HG03108 (cell line): Measurements from ENCODE around the gene ZNF683.
"Not testable (repeated sequence)": the region's sequence is repeated elsewhere in the genome, so short reads cannot be mapped to it uniquely, and the experiment has no call there.

Experiments used
- ATAC-seq: cut with Tn5 transposase; IDR thresholded peaks from one replicate; pipeline ENCODE4 v1.9.1; 2021; ENCODE audit warnings: moderate library complexity; ENCODE audit not compliant: unreplicated experiment

The ZNF683 gene

DNA sequence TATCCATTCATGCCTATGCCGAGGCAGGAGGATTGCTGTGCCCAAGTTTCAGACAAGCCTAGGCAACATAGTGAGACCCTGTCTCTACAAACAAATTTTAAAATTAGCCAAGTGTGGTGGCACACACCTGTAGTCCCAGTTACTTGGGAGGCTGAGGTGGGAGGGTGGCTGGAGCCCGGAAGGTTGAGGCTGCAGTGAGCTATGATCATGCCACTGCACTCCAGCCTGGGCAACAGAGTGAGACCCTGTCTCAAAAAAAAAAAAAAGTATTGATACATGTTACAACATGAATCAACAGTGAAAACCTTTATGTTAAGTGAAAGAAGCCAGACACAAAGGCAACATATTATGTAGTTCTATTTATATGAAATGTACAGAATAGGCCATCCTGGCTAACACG is 12.5 kb upstream of the ZNF683 start:
- not testable (repeated sequence) for ATAC-seq

- ATAC-seq, result no peak
These were observed 11.5 kb upstream of the ZNF683 start for GRCh38 chr1:26384076-26384475.

DNA sequence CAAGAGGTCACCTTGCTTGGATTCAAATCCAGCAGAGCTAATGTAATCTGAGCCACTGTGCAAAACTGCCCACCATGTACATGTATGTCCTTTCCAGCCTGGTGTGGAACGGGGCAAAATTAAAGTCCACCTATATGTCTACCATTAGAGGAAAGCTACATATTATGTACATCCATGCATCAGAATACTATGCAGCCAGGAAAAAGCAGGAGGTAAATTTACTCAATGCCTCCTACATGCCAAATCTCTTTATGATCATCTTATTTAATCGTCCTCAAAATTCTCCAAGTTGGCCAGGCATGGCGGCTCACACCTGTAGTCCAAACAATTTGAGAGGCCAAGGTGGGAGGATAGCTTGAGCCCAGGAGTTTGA is 6.3 kb upstream of the ZNF683 start:
- no peak for ATAC-seq

DNA sequence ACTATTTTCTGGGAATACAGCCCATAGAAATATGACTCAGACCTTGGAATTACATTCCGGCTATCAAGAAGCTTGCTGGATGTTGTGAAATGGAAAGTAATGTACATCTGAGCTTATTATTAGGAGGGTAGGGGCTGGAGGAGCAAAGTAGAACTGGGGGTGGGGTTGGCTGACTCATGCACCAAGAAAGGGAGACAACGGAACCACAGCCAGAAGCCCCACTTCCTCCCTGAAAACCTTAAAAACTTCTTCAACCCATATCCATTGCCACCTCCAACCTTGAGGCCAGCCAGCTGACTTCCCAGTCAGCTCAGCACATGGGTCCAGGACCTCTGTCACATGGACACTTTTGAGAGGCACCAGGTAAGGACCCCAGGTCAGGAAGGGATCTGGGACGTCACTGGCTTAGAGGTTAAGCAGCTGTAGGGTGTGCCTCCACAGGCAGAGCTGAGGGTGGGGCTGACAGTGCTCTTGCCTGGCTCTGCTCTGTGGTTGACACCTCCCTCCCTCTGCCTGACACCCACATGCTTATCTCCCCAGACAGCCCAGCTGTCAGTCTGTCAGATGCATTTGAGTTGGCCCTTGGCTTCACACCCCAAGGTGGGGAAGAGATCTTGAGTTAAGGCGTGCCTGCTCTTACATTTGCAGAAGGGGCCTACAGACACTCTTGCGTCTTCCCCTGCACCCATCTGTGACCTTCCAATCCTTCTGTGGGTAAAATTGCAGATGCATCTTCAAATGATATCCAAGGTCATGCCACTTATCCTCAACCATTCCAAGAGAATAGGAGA is 5.7 kb upstream of the ZNF683 start:
- ATAC-seq, result peak; percentile 56

DNA sequence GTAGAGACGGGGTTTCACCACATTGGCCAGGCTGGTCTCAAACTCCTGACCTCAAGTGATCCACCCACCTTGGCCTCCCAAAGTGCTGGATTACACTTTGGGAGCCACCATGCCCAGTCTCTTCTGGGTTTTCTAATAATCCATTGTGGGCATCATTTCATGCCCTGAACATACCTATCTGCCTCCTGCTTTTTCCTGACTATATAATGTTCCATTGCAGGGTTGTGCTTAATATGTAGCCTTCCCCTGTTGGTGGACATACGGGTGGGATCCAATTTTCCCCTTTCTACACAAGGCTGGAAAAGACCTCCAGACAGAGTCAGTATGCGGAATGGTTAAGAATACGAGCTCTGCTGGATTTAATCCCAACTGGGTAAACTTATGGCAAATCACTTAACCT is 3.5 kb upstream of the ZNF683 start:
- no peak for ATAC-seq

- no peak for ATAC-seq
These were observed 2.5 kb upstream of the ZNF683 start for GRCh38 chr1:26375081-26375480.

DNA sequence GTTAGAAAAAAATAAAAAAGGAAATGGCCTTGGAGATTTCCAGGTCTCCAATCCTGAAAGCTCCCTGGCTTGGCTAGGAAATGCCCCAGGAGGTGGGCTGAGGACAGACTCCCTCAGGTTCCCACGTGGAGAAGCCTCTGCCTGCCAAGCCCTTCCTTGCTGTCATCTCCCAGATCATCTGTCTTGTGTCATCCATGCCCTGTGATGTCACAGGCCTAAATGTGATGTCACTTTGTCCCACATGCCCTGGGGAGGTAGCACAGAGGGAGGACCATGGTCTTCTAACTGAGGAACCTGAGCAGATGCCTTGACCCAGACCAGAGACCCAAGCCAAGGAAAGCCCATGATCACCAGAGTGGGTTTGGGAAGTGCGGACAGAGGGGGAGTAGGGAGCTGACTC is 1.8 kb upstream of the ZNF683 start:
- not testable (repeated sequence) for ATAC-seq

- no peak for ATAC-seq
These were observed 1.2 kb upstream of the ZNF683 start for GRCh38 chr1:26373789-26374188.

GRCh38 chr1:26373281-26373680 is 731 bp upstream of the ZNF683 start:
- no peak for ATAC-seq

DNA sequence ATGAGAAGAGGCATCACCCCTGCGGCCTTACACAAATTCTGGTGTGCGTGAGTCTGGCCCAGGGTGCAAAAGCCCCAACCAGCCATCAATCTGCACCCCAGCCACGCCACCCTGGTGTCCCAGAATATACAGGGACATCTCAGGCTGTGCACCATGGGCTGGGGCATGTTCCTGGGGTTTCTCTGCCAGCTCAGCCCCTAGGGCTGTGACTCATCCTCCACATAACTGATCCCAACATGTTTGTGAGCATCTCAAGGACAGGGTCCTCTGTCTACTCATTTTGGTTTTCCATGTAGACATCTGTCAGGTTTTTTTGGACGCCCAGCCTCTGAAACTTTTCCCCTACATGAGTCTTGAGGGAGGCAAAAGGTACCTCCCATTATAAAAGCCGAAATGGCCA is 511 bp downstream of the ZNF683 start:
- no peak for ATAC-seq

- ATAC-seq, result no peak
These were observed 1.8 kb downstream of the ZNF683 start for GRCh38 chr1:26370591-26371382.

- ATAC-seq, result no peak
These were observed 4.1 kb downstream of the ZNF683 start for GRCh38 chr1:26368486-26368885.

GRCh38 chr1:26368006-26368405 is 4.5 kb downstream of the ZNF683 start:
- no peak for ATAC-seq

DNA sequence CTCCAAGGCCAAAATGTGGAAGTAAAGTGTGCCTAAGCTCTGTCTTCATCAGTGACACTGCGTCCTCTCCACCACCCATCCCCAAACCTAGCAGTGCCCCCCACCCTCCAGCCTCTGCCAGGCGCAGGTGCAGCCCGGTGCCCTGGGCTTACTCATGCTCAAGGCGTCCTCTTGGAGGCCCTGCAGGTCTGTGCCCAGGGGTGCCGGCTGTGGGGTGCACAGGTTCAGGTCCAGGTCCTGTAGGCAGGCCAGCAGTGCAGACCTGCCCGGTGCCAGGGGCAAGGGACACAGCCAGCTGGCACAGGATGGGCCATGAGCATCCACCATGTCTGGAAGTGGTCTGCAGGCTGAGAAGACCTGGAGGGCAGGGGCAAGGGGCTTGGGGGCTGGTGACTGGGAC is 5.1 kb downstream of the ZNF683 start:
- ATAC-seq, result no peak

DNA sequence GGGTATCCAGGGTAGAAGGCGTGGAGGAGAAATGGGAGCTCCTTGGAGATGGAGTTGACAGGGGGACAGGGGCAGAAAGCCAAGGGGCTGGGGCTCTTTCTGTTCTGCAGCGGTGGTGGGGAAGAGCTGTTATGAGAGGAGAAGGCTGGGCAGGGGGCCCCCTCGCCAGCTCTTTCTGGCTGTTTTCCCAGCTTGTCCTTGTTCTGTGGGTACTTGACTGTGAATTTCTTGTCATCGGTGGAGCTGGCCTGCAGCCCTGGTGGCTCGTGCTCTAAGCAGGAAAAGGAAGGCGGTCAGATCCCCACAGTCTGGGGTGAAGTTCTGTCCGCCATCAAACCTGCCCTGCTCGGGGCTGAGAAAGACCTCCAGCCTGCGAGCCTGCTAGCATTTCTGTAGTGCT is 7.6 kb downstream of the ZNF683 start:
- ATAC-seq, result no peak

GRCh38 chr1:26363549-26364448 is 8.8 kb downstream of the ZNF683 start:
- ATAC-seq, result peak; percentile 47

DNA sequence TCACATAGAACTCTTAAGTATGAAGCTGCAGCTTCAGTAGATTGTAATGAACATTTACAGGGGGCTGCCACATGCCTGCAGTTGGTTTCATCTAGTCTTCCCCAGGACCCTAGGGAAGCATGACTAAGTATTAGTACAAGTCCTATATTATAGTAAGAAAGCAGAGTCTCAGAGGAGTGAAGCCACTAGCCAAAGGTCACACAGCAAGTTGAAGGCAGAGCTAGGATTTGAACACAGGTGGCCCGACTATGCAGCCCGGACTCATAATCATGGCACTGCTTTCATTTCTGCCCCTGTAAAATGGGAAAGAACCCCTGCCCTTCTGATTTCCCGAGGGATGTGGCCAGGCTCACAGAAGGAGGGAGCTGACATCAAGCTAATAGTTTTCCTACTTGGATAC is 10.2 kb downstream of the ZNF683 start:
- ATAC-seq, result no peak

GRCh38 chr1:26361605-26362122 is 10.9 kb downstream of the ZNF683 start:
- ATAC-seq, result no peak

GRCh38 chr1:26360807-26361604 is 11.5 kb downstream of the ZNF683 start:
- no peak for ATAC-seq
